ENCODE measurements around the gene HELB.

HELB gene

DNA sequence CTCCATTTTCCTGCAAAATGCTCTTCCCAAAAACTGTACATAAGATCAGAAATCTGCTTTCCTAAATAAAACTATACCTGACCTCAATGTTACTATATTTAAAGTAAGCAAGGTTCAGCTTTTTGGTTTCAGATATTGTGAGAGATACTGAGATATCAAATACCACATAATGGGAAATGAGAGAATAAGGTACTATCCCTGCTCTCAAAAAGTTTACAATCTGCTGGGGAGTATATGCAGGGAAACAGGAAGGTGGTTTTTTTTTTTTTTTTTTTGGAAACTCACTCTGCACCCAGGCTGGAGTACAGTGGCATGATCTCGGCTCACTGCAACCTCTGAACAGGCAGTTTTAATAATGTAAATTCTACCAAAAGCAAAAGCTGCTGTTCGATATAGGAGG is 49.0 kb downstream of the HELB start:
- no peak overlapping the region for H3K4me3 ChIP-seq
- no peaks in the 10 kb centered on the region for H3K9me3 ChIP-seq
- H3K4me2 ChIP-seq: no peak overlapping the region
- no peak for TF ChIP-seq Cebpa-rat (IDR thresholded peaks at IDR 0.05)
- peaks cover 20% of the 10 kb centered on the region; the same call in 1 of the 2 replicates for H3K36me3 ChIP-seq
- no peaks in the 10 kb centered on the region for H3K27me3 ChIP-seq
- H3K9ac ChIP-seq: no peak overlapping the region
- H4K20me1 ChIP-seq: no peaks in the 10 kb centered on the region
- H3K27ac ChIP-seq: no peak overlapping the region
- H3K4me1 ChIP-seq: no peaks in the 10 kb centered on the region

DNA sequence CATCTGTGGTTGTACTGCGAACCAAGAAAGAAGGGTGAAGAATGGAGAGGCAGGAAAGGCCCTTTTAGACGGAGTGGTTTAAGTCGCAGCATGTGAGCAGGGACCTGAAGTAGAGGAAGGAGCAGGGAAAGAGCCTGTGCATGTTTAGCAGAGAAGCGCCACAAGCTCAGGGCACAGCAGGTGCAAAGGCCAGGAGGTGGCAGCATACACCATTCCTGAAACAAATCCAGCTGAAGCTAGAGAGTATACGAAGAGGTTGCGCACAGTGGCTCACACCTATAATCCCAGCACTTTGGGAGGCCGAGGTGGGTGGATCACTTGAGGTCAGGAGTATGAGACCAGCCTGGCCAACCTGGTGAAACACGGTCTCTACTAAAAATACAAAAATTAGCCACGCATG is 49.9 kb downstream of the HELB start:
- TF ChIP-seq Cebpa-rat (IDR thresholded peaks at IDR 0.05): no peak
- Histone ChIP-seq H3K27me3 (no peaks in the 10 kb centered on the region), H3K4me3 (no peak overlapping the region), H3K9ac (no peak overlapping the region), H3K4me1 (no peaks in the 10 kb centered on the region), H4K20me1 (no peaks in the 10 kb centered on the region), H3K9me3 (no peaks in the 10 kb centered on the region), H3K27ac (no peak overlapping the region), H3K4me2 (no peak overlapping the region), H3K36me3 (0 out of 2 replicates have a peak, but pooled peaks cover 16% of the 10 kb centered on the region)

DNA sequence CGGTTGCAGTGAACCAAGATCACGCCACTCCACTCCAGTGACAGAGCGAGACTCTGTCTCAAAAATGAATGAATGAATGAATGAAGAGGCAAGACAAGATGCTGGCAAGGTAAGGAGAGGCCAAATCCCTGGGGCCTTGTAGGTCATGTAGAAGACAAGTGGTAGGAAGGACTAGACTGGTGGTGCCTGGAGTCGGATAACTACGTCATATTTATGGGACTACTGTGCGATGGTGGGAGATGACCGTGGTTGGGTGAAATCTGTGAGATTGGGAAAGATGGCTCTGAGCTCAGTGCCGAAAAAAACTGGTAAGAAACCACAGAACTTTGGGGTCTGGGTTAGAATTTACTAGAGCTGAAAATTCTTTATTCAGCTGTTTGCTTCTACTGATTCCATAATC is 50.6 kb downstream of the HELB start:
- Histone ChIP-seq H3K4me2 (no peak overlapping the region), H3K36me3 (0 out of 2 replicates have a peak, but pooled peaks cover 16% of the 10 kb centered on the region), H3K9ac (no peak overlapping the region), H3K4me1 (no peaks in the 10 kb centered on the region), H3K27ac (no peak overlapping the region), H3K4me3 (no peak overlapping the region), H3K9me3 (no peaks in the 10 kb centered on the region), H4K20me1 (no peaks in the 10 kb centered on the region), H3K27me3 (no peaks in the 10 kb centered on the region)
- TF ChIP-seq Cebpa-rat (IDR thresholded peaks at IDR 0.05): no peak

DNA sequence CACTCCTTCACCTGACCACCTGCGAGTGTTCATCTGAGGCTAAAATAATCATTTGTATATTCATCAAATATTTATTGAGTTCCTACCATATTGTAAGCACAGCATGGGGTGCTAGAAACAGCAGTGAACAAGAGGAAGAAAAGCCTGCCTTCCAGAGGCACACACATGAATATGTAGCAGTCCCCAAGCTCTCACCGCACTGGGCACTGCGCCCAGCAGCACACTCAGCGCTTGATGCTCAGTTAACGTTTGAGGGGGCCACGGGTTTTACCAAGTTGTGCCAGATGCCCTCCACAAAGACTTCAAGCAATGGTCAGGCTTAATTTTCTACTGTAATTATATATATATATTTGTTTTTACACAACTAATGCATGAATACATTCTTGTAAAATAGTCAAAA is 52.0 kb downstream of the HELB start:
- Histone ChIP-seq H3K9ac (no peak overlapping the region), H4K20me1 (no peaks in the 10 kb centered on the region), H3K36me3 (0 out of 2 replicates have a peak, but pooled peaks cover 8% of the 10 kb centered on the region), H3K27ac (no peak overlapping the region), H3K4me3 (no peak overlapping the region), H3K27me3 (no peaks in the 10 kb centered on the region), H3K9me3 (no peaks in the 10 kb centered on the region), H3K4me2 (no peak overlapping the region), H3K4me1 (no peaks in the 10 kb centered on the region)
- no peak for TF ChIP-seq Cebpa-rat (IDR thresholded peaks at IDR 0.05)

DNA sequence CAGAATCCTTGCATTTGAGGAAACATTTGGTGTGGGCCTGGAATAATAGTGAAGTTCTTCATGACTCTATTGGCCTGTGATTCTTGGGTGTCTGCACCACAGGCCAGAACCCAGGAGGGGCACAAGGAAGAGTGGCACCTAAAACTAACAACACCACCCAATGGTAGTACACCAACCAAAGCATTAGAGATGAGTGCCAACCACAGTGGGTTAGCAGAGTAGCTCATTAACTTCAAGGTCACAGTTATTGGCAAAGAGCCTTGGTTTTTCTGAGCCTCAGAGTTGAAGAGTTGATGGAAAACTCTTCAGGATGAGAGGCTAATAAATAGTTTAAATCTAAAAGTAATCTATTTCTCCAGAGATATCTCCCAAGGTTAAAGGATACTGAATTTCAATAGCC is 57.0 kb downstream of the HELB start:
- Histone ChIP-seq H3K36me3 (no peaks in the 10 kb centered on the region), H3K4me3 (no peak overlapping the region), H3K27me3 (no peaks in the 10 kb centered on the region), H4K20me1 (no peaks in the 10 kb centered on the region), H3K9ac (no peak overlapping the region), H3K27ac (no peak overlapping the region), H3K4me2 (no peak overlapping the region), H3K9me3 (no peaks in the 10 kb centered on the region), H3K4me1 (no peaks in the 10 kb centered on the region)
- no peak for TF ChIP-seq Cebpa-rat (IDR thresholded peaks at IDR 0.05)

DNA sequence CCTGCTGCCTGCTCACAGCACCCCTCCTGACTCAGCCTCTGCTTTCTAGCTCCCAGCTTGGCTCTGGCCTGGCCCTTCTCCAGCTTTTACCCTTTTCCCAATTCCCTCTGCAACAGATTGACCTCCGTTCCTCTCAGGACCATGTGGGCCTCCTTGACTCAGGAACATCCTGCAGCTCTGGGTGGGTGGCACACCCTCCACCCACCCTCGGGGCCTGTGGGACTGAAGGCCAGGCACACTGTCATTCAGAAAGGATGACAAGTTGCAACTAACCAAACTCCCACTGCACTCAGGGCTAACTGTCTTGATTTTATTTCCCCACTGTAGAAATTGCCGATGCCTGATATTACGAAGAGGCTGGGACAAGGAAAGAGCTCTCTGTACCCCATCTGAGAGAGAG is 59.4 kb downstream of the HELB start:
- Histone ChIP-seq H3K27ac (no peak overlapping the region), H3K4me1 (no peaks in the 10 kb centered on the region), H3K27me3 (no peaks in the 10 kb centered on the region), H3K4me2 (no peak overlapping the region), H3K9me3 (no peaks in the 10 kb centered on the region), H4K20me1 (no peaks in the 10 kb centered on the region), H3K4me3 (no peak overlapping the region), H3K36me3 (no peaks in the 10 kb centered on the region), H3K9ac (no peak overlapping the region)
- no peak for TF ChIP-seq Cebpa-rat (IDR thresholded peaks at IDR 0.05)

DNA sequence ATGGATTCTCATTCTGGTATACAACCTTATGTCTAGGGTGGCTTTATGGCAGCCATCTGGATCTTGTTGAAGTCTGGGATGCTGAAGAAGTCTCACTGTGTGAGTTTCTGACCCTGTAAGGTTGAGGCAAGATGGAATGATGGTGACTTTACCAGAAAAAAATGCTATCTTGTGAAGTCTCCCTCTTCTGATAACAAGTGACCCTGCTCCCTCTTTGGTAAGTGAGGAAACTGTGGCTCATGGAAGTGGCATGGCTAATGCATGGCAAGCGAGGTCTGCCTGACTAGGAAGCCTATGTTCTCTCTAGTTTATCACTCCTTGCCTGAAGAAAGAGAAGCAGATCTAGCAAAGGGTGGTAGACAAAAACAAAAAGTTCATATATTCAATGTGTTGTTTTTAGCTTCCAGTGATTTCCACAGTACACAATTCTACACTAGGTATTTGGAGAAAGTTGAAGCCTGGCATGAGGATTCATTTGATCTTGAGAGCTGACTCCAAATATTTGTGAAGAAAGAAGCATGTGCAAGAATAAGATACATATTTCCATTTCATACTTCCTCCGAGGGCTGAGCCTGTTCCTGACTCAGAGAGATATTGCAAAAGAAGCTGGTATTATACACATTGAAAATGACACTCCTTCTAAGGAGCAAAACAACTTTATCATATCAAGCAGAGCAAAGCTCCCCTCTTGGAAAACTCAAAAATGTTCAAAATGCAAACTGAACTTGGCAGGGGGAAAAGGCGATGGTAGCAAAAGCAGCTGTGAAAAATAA is 63.6 kb downstream of the HELB start:
- H3K4me1 ChIP-seq: no peaks in the 10 kb centered on the region
- no peak overlapping the region for H3K27ac ChIP-seq
- no peak overlapping the region for H3K4me3 ChIP-seq

DNA sequence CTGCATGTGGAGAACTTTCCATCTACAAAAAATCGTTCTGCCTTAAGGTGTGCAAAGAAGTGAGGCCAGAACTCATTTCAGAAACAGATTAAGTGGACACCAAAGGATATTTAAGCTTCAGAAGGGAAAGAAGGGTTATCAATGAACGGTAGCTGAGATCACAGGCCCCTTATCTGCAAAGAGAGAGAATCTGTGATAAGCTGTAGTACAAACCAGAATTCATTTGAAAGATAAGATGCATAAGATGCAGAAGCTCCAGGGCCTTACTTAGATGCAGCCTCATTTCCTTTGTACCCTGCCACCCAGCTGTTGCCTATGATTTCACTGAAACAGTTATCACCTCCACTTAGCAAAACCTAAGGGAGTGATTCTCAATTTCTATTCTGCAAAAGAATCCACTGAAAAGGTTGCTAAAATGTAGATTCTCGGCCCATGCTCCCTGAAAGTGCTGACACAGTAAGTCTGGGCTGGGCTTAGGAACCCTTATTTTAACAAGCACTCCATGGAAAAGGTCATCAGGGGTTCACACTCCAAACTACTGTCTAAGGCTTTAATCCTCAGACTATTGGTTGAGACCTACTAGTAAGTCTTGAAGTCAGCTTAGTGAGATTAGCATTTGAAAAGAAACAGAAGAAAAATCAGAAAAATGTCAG is 64.8 kb downstream of the HELB start:
- Histone ChIP-seq H3K27ac (no peak overlapping the region), H3K9ac (no peak overlapping the region), H3K4me2 (no peak overlapping the region), H3K4me3 (no peak overlapping the region), H3K36me3 (no peaks in the 10 kb centered on the region; the same call in 1 of the 2 replicates), H3K9me3 (no peaks in the 10 kb centered on the region), H3K4me1 (no peaks in the 10 kb centered on the region), H4K20me1 (no peaks in the 10 kb centered on the region), H3K27me3 (no peaks in the 10 kb centered on the region)
- no peak for TF ChIP-seq Cebpa-rat (IDR thresholded peaks at IDR 0.05)

More for the DNA sequence above, 63.6 kb downstream of the HELB start:
- Histone ChIP-seq H3K27me3 (no peaks in the 10 kb centered on the region), H3K9ac (no peak overlapping the region), H3K9me3 (no peaks in the 10 kb centered on the region), H3K4me2 (no peak overlapping the region), H3K36me3 (no peaks in the 10 kb centered on the region; the same call in 1 of the 2 replicates), H4K20me1 (no peaks in the 10 kb centered on the region)
- TF ChIP-seq Cebpa-rat (IDR thresholded peaks at IDR 0.05): no peak

DNA sequence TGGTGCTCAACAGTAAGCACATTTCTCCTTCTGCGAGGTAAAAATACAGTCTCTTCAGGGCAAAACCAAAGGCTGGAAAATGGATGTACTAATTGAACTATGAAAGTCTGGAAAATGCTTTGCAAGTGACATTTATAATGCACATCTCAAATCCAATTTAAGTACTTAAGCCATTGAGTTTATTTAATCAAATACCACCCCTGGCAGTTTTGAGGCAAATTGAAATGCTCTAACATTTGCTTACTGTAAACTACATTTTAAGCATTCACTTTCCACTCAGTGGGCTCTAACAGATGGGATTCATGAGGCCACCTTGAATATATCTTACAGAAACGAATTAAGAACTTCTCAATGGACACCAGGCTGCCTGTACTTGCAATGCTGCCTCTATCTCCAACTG is 69.7 kb downstream of the HELB start:
- Histone ChIP-seq H3K4me1 (no peaks in the 10 kb centered on the region), H3K9ac (no peak overlapping the region), H3K27ac (no peak overlapping the region), H3K4me2 (no peak overlapping the region), H3K36me3 (peaks cover 5% of the 10 kb centered on the region; the same call in 1 of the 2 replicates), H4K20me1 (no peaks in the 10 kb centered on the region), H3K4me3 (no peak overlapping the region), H3K9me3 (no peaks in the 10 kb centered on the region), H3K27me3 (no peaks in the 10 kb centered on the region)
- TF ChIP-seq Cebpa-rat (IDR thresholded peaks at IDR 0.05): no peak

DNA sequence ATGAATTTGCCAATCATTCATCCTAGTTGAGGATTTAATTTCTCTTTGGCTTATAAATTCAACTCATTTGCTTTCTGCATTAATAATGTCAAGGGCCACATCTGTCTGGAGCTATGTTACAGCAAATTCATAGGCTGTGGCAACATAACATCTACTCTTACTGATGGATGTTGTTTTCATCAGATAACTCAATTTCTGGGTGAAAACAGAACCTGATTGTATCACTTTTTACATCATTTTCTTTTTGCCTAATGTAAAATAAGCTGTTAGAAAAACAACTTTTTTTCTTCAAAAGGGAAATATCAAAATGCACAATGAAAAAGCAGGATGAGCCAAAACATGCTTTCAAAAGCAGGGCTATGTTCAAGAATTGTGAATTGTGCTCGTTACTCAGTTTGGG is 73.3 kb downstream of the HELB start:
- no peak overlapping the region for H3K4me2 ChIP-seq
- no peaks in the 10 kb centered on the region for H4K20me1 ChIP-seq
- H3K27me3 ChIP-seq: no peaks in the 10 kb centered on the region
- no peaks in the 10 kb centered on the region for H3K4me1 ChIP-seq
- H3K9me3 ChIP-seq: no peaks in the 10 kb centered on the region
- H3K36me3 ChIP-seq: peaks cover 11% of the 10 kb centered on the region; the same call in 1 of the 2 replicates
- no peak overlapping the region for H3K9ac ChIP-seq
- H3K27ac ChIP-seq: no peak overlapping the region
- H3K4me3 ChIP-seq: no peak overlapping the region
- no peak for TF ChIP-seq Cebpa-rat (IDR thresholded peaks at IDR 0.05)
